GM23248 (cell line): ENCODE measurements around the gene TTC23L.

Experiments
- EZH2 ChIP-seq: fragments of 200-600 bp; sonication (generic); IDR thresholded peaks from 2 replicates; pipeline ENCODE4 v1.6.1; 2018; ENCODE audit warnings: antibody characterized with exemption, mild to moderate bottlenecking; ENCODE audit not compliant: insufficient read depth, poor library complexity, severe bottlenecking
- EZH2phosphoT487 ChIP-seq: fragments of 200-600 bp; sonication (generic); IDR thresholded peaks from 2 replicates; pipeline ENCODE4 v1.6.1; 2018; ENCODE audit warnings: antibody characterized with exemption, moderate library complexity, mild to moderate bottlenecking, low read depth; ENCODE audit not compliant: insufficient read depth

DNA sequence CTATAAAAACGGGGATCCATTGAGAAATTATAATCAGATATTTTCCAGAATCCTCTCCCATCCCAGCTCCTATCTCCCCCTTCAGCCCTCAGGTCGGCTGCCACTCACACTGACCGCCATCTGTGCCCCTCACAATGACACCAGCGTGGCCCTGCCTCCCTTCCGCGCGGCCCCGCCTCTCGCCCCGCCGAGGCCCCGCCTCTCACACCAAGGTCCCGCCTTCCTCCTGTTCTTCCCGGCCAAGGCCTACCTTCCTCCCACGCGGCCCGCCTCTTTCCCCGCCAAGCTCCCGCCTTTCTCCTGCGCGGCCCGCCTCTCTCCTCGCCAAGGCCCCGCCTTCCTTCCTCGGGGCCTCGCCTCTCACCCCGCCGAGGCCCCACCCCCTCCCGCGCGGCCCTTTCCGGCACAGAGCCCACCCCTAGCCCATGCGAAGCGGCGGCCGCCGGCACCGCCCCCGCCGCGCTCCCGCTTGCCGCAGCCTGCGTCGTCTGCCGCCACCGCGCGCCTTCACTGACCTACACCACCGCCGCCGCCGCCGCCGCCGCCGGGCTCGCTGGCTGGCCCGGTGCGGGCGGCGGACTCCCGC lies 90.3 kb downstream of the TTC23L start, which contains the start of gene DNAJC21:
- TF ChIP-seq EZH2 (no peak), EZH2phosphoT487 (no peak)
